Astrocyte (in vitro differentiated cells and primary cell): ENCODE results near the gene PTPRD. TPM values are rescaled to one million over a fixed set of nuclear protein-coding genes. Genes with fewer than 3 reads are reported as not detected.

ENCODE experiments used
- DNase-seq: peaks from one replicate; pipeline ENCODE4 v3.0.0-alpha.2; 2010; ENCODE audit warnings: low read depth
- FAIRE-seq: peaks from 2 replicates; lab custom pipeline; 2011; peaks lifted over from hg19 to GRCh38; lab: Jason Lieb, UNC
- H2AFZ ChIP-seq: 2 replicates; pipeline ENCODE4 v1.6.0; 2012; ENCODE audit warnings: low read depth, low read length, inconsistent platforms
- H3K27ac ChIP-seq: 2 replicates; pipeline ENCODE4 v1.5.1; 2011; ENCODE audit warnings: low read depth, low read length, inconsistent platforms
- H3K27me3 ChIP-seq: 2 replicates; pipeline ENCODE4 v1.6.0; 2011; ENCODE audit warnings: low read length, inconsistent platforms; ENCODE audit not compliant: insufficient read depth
- H3K36me3 ChIP-seq: 2 replicates; pipeline ENCODE4 v1.5.1; 2011; ENCODE audit warnings: low read length, inconsistent platforms; ENCODE audit not compliant: insufficient read depth
- H3K4me1 ChIP-seq: 2 replicates; pipeline ENCODE4 v1.5.1; 2011; ENCODE audit warnings: low read length, inconsistent platforms; ENCODE audit not compliant: insufficient read depth
- H3K4me2 ChIP-seq: 2 replicates; pipeline ENCODE4 v1.6.0; 2012; ENCODE audit warnings: low read length, inconsistent platforms
- H3K4me3 ChIP-seq: 2 replicates; pipeline ENCODE4 v1.5.1; 2011; ENCODE audit warnings: low read depth, mild to moderate bottlenecking, low read length, inconsistent platforms; ENCODE audit not compliant: insufficient read depth
- H3K79me2 ChIP-seq: 2 replicates; pipeline ENCODE4 v1.6.0; 2012; ENCODE audit warnings: mild to moderate bottlenecking, low read length, inconsistent platforms; ENCODE audit not compliant: insufficient read depth
- H3K9ac ChIP-seq: 2 replicates; pipeline ENCODE4 v1.6.0; 2012; ENCODE audit warnings: mild to moderate bottlenecking, low read length, inconsistent platforms
- H3K9me3 ChIP-seq: 2 replicates; pipeline ENCODE4 v1.5.1; 2012; ENCODE audit warnings: low read depth, mild to moderate bottlenecking, low read length, inconsistent platforms; ENCODE audit not compliant: insufficient read depth
- H4K20me1 ChIP-seq: 2 replicates; pipeline ENCODE4 v1.6.0; 2012; ENCODE audit warnings: low read length, inconsistent platforms; ENCODE audit not compliant: insufficient read depth
- H3K27ac Mint-ChIP-seq: one replicate; pipeline ENCODE4 v1.8.0; 2021; ENCODE audit warnings: mild to moderate bottlenecking, mixed read lengths; ENCODE audit not compliant: unreplicated experiment
- H3K27me3 Mint-ChIP-seq: one replicate; pipeline ENCODE4 v1.8.0; 2021; ENCODE audit warnings: low read depth, mixed read lengths; ENCODE audit not compliant: unreplicated experiment
- H3K36me3 Mint-ChIP-seq: one replicate; pipeline ENCODE4 v1.8.0; 2021; ENCODE audit warnings: low read depth, mixed read lengths; ENCODE audit not compliant: unreplicated experiment
- H3K4me1 Mint-ChIP-seq: one replicate; pipeline ENCODE4 v1.8.0; 2021; ENCODE audit warnings: low read depth, mixed read lengths; ENCODE audit not compliant: unreplicated experiment
- H3K4me3 Mint-ChIP-seq: one replicate; pipeline ENCODE4 v1.8.0; 2021; ENCODE audit warnings: mild to moderate bottlenecking, moderate library complexity, mixed read lengths; ENCODE audit not compliant: unreplicated experiment
- H3K9me3 Mint-ChIP-seq: one replicate; pipeline ENCODE4 v1.8.0; 2021; ENCODE audit warnings: mild to moderate bottlenecking, mixed read lengths; ENCODE audit not compliant: unreplicated experiment
- CTCF ChIP-seq: IDR thresholded peaks from 2 replicates; pipeline ENCODE4 v1.5.1; 2011; ENCODE audit warnings: low read depth, mild to moderate bottlenecking, inconsistent platforms, low read length, moderate library complexity; ENCODE audit not compliant: insufficient read depth
- EZH2 ChIP-seq: IDR thresholded peaks from 2 replicates; pipeline ENCODE4 v1.6.1; 2012; ENCODE audit warnings: mild to moderate bottlenecking, low read length, inconsistent platforms; ENCODE audit not compliant: insufficient read depth
- total RNA-seq: library from RNA; stranded (reverse); gene quantifications from 2 replicates; pipeline ENCODE4 v1.2.1, GENCODE V29; 2021

Gene PTPRD
- total RNA-seq, 1 donor from 2014 or later, result 88.1 TPM

GRCh38 chr9:10387282-10387681, 225.5 kb downstream of the PTPRD start:
- TF ChIP-seq CTCF (no peak), EZH2 (no peak)
- H3K4me3 Mint-ChIP-seq, result no peak overlapping the region
- H3K4me3 ChIP-seq, result no peak overlapping the region
- no peaks in the 10 kb centered on the region for H3K36me3 ChIP-seq
- no peaks in the 10 kb centered on the region for H3K9me3 ChIP-seq
- FAIRE-seq (no peak), DNase-seq (no peak)
- H3K9me3 Mint-ChIP-seq, result no peaks in the 10 kb centered on the region
- H3K4me1 ChIP-seq, result no peaks in the 10 kb centered on the region
- no peaks in the 10 kb centered on the region for H4K20me1 ChIP-seq
- no peaks in the 10 kb centered on the region for H3K79me2 ChIP-seq
- no peaks in the 10 kb centered on the region for H3K27me3 Mint-ChIP-seq
- no peak overlapping the region for H3K27ac Mint-ChIP-seq
- no peak overlapping the region for H2AFZ ChIP-seq
- H3K36me3 Mint-ChIP-seq, result no peaks in the 10 kb centered on the region
- H3K4me2 ChIP-seq, result no peak overlapping the region
- H3K4me1 Mint-ChIP-seq, result no peaks in the 10 kb centered on the region
- no peaks in the 10 kb centered on the region for H3K27me3 ChIP-seq
- H3K9ac ChIP-seq, result no peak overlapping the region
- H3K27ac ChIP-seq, result no peak overlapping the region

GRCh38 chr9:10371824-10372223, 241.0 kb downstream of the PTPRD start:
- Histone ChIP-seq H3K27ac (no peak overlapping the region), H3K9me3 (no peaks in the 10 kb centered on the region), H3K79me2 (no peaks in the 10 kb centered on the region), H3K9ac (no peak overlapping the region), H3K4me2 (no peak overlapping the region), H3K4me3 (no peak overlapping the region), H4K20me1 (no peaks in the 10 kb centered on the region), H3K27me3 (no peaks in the 10 kb centered on the region), H3K36me3 (no peaks in the 10 kb centered on the region), H3K4me1 (no peaks in the 10 kb centered on the region), H2AFZ (no peak overlapping the region)
- H3K4me1 Mint-ChIP-seq, result no peaks in the 10 kb centered on the region
- H3K27ac Mint-ChIP-seq, result no peak overlapping the region
- H3K36me3 Mint-ChIP-seq, result no peaks in the 10 kb centered on the region
- FAIRE-seq (no peak), DNase-seq (no peak)
- TF ChIP-seq CTCF (no peak), EZH2 (no peak)
- H3K4me3 Mint-ChIP-seq, result no peak overlapping the region
- no peaks in the 10 kb centered on the region for H3K27me3 Mint-ChIP-seq
- H3K9me3 Mint-ChIP-seq, result no peaks in the 10 kb centered on the region

- H3K4me3 ChIP-seq, result no peak overlapping the region
- no peaks in the 10 kb centered on the region for H3K27me3 Mint-ChIP-seq
- H3K4me3 Mint-ChIP-seq, result no peak overlapping the region
- TF ChIP-seq CTCF, result peak; percentile 75
- TF ChIP-seq EZH2, result no peak
- DNase-seq, result peak; percentile 0
- H3K9me3 ChIP-seq, result no peaks in the 10 kb centered on the region
- H3K79me2 ChIP-seq, result no peaks in the 10 kb centered on the region
- no peak overlapping the region for H3K9ac ChIP-seq
- no peaks in the 10 kb centered on the region for H3K36me3 ChIP-seq
- H2AFZ ChIP-seq, result no peak overlapping the region
- H3K27ac ChIP-seq, result no peak overlapping the region
- H3K4me2 ChIP-seq, result no peak overlapping the region
- no peaks in the 10 kb centered on the region for H3K9me3 Mint-ChIP-seq
- H4K20me1 ChIP-seq, result no peaks in the 10 kb centered on the region
- H3K27me3 ChIP-seq, result no peaks in the 10 kb centered on the region
- no peak for FAIRE-seq
- no peaks in the 10 kb centered on the region for H3K4me1 ChIP-seq
- no peak overlapping the region for H3K27ac Mint-ChIP-seq
- H3K4me1 Mint-ChIP-seq, result no peaks in the 10 kb centered on the region
- H3K36me3 Mint-ChIP-seq, result no peaks in the 10 kb centered on the region
Observed at GRCh38 chr9:10366171-10366779, 246.5 kb downstream of the PTPRD start.
